A673 (cell line): ENCODE data around the gene USP36.

Source experiments
- CTCF ChIP-seq: fragments of 300-800, 200-600 bp; sonication (generic); conservative IDR thresholded peaks from 2 replicates; pipeline ENCODE4 v1.5.1; 2017; ENCODE audit warnings: low read depth, mild to moderate bottlenecking, antibody characterized with exemption, low read length, moderate library complexity, mixed read lengths
- EZH2 ChIP-seq: fragments of 200-600 bp; sonication (generic); IDR thresholded peaks from 2 replicates; pipeline ENCODE4 v1.6.1; 2017; ENCODE audit warnings: borderline replicate concordance, low read depth, mild to moderate bottlenecking, mixed read lengths, antibody characterized with exemption, low read length; ENCODE audit not compliant: poor library complexity, severe bottlenecking

DNA sequence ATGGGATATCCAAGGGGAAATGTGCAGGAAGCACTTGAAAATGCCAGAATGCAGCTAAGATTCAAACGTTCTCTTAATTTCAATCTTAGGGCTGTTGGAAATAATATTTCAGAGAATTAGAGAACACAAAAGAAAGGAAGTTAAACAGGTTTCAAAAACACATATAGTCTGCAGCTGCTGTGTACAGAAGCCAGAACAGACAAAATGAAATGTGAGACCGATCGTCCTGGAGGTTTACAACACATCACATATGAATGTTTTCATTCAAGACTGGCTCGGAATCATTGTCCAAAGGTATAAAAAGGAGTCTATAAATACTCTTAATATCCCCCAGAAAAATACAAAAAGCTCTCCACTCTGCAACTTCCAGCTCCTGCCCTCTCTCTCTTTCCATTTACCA lies 72.8 kb downstream of the USP36 start:
- TF ChIP-seq CTCF (no peak), EZH2 (no peak)
